NCI-H1930 (cell line): ENCODE results near the gene ITPKC.
A peak's percentile ranks its signal among the peaks of the same experiment; 100 is the strongest.

ENCODE experiments used
- DNase-seq, 2 experiments: peaks; one replicate each; lab custom pipeline; 2025; lab: John Stamatoyannopoulos, UW

ITPKC gene

GRCh38 chr19:40690693-40691420, 26.1 kb upstream of the ITPKC start:
- DNase-seq, result peak; percentile 89 to 91

DNA sequence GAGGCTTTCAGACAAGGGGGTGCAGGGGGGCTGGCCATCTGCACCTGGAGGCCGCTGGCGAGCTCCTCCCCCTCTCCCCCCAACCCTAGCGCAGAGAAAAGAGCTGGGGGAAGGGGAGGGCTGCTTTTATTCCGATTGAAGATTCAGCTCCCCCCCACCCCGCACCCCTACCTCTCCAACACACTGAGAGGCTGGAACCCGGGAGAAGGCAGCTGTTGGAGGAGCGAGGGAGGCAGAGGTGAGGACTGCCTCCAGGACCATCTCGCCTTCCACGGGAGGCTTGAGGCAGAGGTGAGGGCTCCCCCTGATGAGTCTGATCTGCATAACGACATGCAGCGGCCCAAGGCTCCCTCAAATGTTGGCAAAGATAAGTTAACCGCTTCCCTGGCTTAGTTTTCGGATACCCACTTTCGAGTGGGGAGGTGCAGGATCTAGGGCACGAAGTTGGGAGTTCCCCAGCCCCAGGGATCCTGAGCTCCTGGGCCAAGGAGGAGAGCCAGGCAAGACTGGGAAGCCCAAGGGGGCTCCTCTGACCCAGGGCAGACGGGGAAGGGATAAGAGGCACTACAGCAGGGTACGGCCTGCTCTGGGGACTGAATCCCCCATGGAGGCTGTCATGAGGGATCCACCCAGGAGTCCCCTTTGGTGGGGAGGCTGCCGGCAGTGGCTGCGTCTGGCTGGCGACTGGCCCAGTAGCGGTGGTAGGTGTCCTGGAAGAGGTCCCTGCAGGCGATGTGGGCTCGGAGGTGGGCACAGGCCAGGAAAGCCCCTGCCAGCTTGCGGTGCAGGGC, 25.3 kb upstream of the ITPKC start:
- no peak for DNase-seq

GRCh38 chr19:40692212-40692551, 24.7 kb upstream of the ITPKC start:
- DNase-seq, result no peak

DNA sequence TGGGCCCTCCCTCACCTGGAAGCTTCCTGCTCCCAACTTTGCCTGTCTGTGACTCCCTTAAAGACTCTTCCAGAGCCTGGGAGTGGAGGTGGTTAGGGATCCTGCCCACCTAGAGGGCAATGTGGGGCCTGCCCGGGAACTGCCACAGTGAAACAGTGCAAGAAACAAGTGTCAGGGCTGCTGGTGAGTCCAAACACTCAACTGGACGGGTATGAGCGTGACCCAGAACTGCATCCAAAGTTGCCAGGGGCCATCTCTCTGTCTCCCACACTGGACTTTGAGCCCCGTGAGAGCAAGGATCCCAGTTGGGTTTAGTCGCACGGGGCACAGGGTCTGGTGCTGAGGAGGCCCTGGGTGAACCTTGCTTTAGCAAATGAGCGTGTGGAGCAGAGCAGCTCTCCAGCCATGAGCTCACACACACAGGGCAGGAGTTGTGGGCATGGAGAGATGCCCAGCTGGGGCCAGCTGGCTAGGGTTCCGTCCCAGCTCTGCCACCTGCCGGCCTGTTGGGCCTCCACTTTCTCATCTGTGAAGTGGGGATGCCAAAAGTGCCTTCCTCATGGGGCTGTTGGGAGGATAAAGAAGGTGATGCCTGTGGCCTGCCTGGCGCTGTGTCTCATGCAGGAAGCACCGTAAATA, 23.6 kb upstream of the ITPKC start:
- no peak for DNase-seq

DNA sequence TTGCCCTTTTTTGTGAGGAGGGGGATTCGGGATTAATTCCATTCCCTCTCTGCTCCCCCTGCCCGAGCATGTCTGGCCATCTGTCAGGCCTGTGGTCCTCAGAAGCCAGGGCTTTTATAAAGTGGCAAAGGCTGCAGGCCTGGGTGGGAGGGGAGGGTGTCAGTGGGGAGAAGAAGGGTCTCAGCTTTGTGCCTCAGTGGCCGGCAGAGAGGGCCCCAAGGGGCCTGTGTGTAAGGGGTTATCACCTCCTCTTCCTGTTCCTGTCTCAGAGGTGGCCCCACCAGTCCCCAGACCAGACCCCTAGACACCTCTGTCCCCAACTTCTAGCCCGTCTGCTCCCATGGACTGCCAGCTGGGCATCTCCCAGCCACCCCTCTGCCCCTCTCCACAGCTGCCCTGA, 23.0 kb upstream of the ITPKC start:
- no peak for DNase-seq

DNA sequence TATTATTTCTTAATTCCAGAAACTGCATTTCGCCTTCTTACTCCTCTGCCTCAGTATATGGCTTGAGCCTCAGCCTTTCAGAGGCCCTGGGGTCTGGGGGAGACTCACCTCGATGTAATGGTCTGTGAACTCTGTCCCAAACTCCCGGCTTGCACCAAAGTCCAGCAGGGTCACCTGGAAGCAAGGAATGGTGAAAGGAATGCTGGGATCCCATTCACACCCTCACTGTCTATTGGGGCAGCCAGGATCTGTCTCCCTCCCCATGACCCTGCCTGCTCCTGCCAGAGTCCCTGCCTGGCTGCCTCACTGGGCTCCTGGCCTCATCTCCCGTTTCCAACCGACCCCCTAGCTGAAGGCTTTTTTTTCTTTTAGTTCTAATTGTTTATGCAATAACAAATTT, 21.0 kb upstream of the ITPKC start:
- no peak for DNase-seq

- DNase-seq, result no peak
Observed at GRCh38 chr19:40697007-40697406, 19.9 kb upstream of the ITPKC start.

DNA sequence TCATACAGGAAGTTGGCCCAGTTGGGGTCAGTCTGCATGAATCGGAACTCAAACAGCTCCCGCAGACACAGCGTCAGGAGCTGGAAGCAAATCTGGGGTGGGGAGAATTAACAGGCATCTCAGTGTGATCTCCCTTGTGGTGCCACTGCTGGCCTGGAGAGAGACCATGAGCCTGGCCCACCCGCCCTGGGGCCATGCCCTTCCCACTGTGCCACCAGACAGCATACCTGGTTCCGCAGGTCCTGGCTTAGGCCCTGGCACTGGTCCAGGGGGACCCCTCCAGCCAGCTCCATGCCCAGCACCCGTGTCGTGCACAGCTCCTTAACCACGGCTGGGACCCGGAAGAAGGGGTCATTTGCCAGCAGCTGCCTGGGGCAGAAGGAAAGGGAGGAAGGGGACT, 16.8 kb upstream of the ITPKC start:
- DNase-seq, result no peak

GRCh38 chr19:40701758-40702157, 15.2 kb upstream of the ITPKC start:
- DNase-seq, result no peak

DNA sequence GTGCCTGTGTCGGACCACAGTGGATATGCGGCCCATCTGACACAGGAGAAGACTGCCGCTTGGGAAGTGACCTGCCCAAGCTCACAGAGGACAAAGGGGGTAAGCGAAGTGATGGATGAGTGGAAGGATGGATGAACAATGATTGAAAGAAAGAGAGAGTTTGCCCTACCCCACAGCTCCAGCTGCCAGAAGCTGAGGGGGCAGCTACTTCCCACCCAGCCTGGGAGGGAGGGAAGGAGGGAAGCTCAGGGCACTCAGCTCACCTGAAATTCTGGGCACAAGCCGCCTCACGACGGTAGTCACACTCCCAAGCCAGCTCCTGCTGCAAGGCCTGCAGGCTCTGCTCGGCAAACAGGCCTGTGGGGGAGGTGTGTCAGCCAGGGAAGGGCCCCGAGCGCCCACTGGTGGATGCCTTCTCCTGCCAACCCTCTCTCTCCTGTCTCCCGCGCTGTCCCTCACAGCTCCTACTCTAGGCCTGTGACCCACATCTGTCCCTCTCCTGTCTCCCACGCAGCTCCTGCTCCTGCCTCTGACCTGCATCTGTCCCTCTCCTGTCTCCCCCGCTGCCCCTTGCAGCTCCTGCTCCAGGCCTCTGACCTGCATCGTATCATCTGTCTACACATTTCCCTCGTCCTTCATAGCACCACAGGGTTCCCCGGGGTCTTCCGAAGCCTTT, 14.4 kb upstream of the ITPKC start:
- DNase-seq, result no peak

DNA sequence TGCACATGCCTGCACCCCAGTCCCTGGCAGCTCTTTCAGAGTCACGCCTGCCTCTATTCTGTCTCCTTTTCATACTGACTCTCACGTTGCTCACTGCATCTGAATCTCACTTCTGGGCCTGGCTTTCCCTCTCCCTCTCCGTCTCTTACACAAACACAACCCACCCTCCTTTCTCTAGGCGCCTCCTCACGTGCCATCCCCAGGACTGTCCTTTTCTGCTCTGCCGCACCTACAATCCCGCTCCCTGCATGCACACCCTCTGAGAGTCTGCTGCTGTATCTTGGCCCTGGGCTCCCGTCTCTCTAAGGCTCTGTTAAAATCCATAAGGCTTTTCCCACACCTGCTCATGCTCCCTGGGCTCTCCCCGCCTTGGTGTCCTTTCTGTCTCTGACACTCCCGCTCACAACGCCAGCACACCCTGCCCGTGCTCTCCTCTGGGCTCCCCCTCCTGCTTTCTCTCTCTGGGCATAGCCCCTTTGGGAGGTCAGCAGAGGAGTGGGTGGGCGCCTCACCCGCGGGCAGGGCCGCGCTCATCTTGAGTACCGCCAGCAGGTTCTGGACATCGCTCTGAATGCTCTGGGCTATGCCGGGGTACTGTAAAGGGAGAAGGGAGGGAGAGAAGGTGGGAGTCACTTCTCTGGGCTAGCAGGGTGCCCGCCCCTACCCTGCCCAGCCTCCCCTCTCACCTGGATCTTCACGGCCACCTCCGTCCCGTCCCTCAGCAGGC, 13.7 kb upstream of the ITPKC start:
- DNase-seq, result no peak

- no peak for DNase-seq
Observed at GRCh38 chr19:40704491-40705361, 12.2 kb upstream of the ITPKC start.

DNA sequence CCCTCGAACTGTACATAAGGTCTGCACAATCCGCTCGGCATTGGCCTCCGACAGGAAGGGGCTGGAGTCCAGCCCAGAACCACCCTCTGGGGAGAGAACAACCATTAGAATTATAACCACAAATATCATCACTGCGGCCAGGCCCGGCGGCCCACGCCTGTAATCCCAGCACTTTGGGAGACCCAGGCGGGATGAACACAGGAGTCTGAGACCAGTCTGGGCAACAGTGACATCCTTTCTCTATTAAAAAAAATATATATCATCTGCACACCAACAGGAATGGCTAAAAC, 11.6 kb upstream of the ITPKC start:
- no peak for DNase-seq

- no peak for DNase-seq
Observed at GRCh38 chr19:40705950-40706619, 10.8 kb upstream of the ITPKC start.

GRCh38 chr19:40707615-40708014, 9.3 kb upstream of the ITPKC start:
- no peak for DNase-seq

DNA sequence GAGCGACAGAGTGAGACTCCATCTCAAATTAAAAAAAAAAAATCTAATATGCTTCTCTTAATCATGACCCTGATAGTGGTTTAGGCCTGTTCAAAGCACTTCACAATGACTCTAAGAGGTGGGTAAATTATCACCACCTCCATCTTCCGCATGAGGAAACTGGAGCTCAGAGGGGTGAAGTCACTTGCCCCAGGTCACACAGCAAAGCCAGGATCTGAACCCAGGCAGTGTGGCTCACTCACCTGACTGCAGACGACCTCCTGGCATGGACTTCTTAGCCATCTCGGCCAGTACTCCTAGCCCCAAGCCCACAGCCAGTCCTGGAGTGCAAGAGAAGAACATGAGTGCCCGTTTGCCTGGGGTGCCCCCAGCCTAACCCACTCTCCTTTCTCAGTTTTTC, 7.1 kb upstream of the ITPKC start:
- DNase-seq, result no peak

DNA sequence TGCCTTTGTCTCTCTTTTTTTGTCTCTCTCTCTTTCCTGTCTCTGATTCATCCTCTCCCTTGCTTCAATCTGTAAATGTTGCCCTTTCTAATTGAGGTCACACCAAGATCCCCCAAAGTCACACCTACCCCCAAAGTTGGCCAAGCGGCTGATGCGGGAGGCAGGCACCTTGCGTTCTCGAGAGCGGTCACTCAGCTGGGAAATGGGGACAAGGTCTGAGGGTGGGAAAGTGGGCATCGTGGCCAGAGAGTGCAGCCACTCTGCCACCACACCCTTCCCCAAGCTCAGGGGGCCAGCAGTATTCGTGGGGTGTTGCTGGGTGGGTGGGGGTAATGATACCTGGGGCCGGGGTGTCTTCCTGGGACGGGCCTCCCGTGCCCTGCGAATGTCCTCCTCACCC, 3.0 kb upstream of the ITPKC start:
- no peak for DNase-seq

GRCh38 chr19:40714441-40715299, 2.2 kb upstream of the ITPKC start:
- DNase-seq, result peak; percentile 96 to 97

DNA sequence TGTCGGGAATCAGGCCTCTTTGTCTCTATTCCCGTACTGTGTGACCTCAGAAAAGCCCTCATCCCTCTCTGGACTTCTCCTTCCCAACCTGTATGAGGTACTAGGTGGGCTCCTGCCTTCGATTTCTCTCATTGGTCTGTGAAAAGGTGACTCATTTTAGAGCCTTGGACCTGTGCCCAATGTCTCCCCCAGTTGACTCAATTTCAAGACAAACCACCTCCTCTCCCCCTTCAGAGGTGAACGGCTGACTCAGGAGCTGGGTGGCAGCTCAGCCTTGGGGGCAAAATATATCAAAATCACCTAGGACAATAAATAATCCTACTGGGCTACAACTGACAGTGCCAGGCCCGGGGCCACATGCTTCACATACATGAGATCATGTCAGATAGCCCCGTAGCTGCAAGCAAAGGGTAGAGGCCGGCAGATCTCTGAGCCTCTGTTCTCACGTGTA, 856 bp upstream of the ITPKC start:
- DNase-seq, result no peak
